Measurements from ENCODE around the gene ATP5F1C. TPM values are rescaled to one million over a fixed set of nuclear protein-coding genes. Genes with fewer than 3 reads are reported as not detected.
A peak's percentile ranks its signal among the peaks of the same experiment; 100 is the strongest.

ATP5F1C gene
- total and polyA plus RNA-seq, 2 donors (not counting 1 experiment from before 2014, with no cell fraction given), result 114 to 116 TPM

- intact Hi-C loops (cut with micrococcal nuclease), result no loop called here
- DNase-seq (no peak), ATAC-seq (ENCODE audit: low read depth) (no peak)
- no peak overlapping the region for H3K27ac ChIP-seq (ENCODE audit: low read length in 2 of 2)
- no peak overlapping the region for H2AFZ ChIP-seq (ENCODE audit: insufficient read depth, low read depth, low read length, poor library complexity, severe bottlenecking)
- Mint-ChIP-seq H3K27me3 (no peaks in the 10 kb centered on the region), H3K4me1 (no peaks in the 10 kb centered on the region), H3K4me3 (no peak overlapping the region), H3K9me3 (ENCODE audit: insufficient read depth) (no peaks in the 10 kb centered on the region), H3K27ac (no peak overlapping the region)
- no peak overlapping the region for H3K4me3 ChIP-seq (ENCODE audit: control extremely low read depth in 1 of 5, extremely low read depth in 1 of 5, insufficient read depth in 1 of 5, low read depth in 2 of 5, low read length in 4 of 5)
- peaks cover 12 to 66% of the 10 kb centered on the region in 2 experiments for H3K36me3 ChIP-seq (replicated peaks in 1 of 2; ENCODE audit: control extremely low read depth in 1 of 2, control insufficient read depth in 1 of 2, extremely low read depth in 1 of 2, insufficient read depth in 2 of 2, low read length in 1 of 2)
- H3K4me1 ChIP-seq (ENCODE audit: control insufficient read depth in 2 of 2, insufficient read depth in 2 of 2, low read length in 2 of 2), result no peaks in the 10 kb centered on the region
- H3K9me3 ChIP-seq (ENCODE audit: control extremely low read depth in 1 of 3, control insufficient read depth in 2 of 3, insufficient read depth in 1 of 3, low read length in 2 of 3), result no peaks in the 10 kb centered on the region
- H3K4me2 ChIP-seq (replicated peaks; ENCODE audit: low read depth, low read length, poor library complexity, severe bottlenecking), result no peak overlapping the region
- no peaks in the 10 kb centered on the region for H3K79me2 ChIP-seq (ENCODE audit: control insufficient read depth, insufficient read depth, low read length)
- no peak overlapping the region for H3K9ac ChIP-seq (ENCODE audit: low read length)
- H4K20me1 ChIP-seq (ENCODE audit: control insufficient read depth, insufficient read depth, low read length, poor library complexity, severe bottlenecking), result no peaks in the 10 kb centered on the region
- ChIA-PET CTCF (interaction anchor here (2.1 kb wide), 1 partner anchor 230 kb away, joined by 9 read pairs; no protein-coding TSS in a partner anchor), POLR2A (no interaction called here)
- no CpG with 5 or more reads among the region's 3 CpGs for WGBS (ENCODE audit: insufficient coverage)
- TF ChIP-seq CTCF (IDR thresholded peaks at IDR 0.05) (no peak), EZH2 (IDR thresholded peaks at IDR 0.05; ENCODE audit: borderline replicate concordance, insufficient read depth, low read depth, low read length, poor library complexity, severe bottlenecking) (no peak)
- no peaks in the 10 kb centered on the region for H3K27me3 ChIP-seq (replicated peaks in 1 of 4; ENCODE audit: control extremely low read depth in 1 of 4, control insufficient read depth in 3 of 4, insufficient read depth in 4 of 4, low read length in 3 of 4)
These were observed 32.9 kb upstream of the ATP5F1C start for GRCh38 chr10:7755103-7755502.

- ChIA-PET POLR2A (no interaction called here), CTCF (interaction anchor here (2.1 kb wide), 1 partner anchor 231 kb away, joined by 9 read pairs; no protein-coding TSS in a partner anchor)
- Mint-ChIP-seq H3K27ac (no peak overlapping the region), H3K27me3 (no peaks in the 10 kb centered on the region), H3K4me1 (no peaks in the 10 kb centered on the region), H3K9me3 (ENCODE audit: insufficient read depth) (no peaks in the 10 kb centered on the region), H3K4me3 (no peak overlapping the region)
- intact Hi-C loops (cut with micrococcal nuclease), result no loop called here
- Histone ChIP-seq H3K9me3 (ENCODE audit: control extremely low read depth in 1 of 3, control insufficient read depth in 2 of 3, insufficient read depth in 1 of 3, low read length in 2 of 3) (no peaks in the 10 kb centered on the region), H3K4me3 (ENCODE audit: control extremely low read depth in 1 of 5, extremely low read depth in 1 of 5, insufficient read depth in 1 of 5, low read depth in 2 of 5, low read length in 4 of 5) (no peak overlapping the region), H3K4me1 (ENCODE audit: control insufficient read depth in 2 of 2, insufficient read depth in 2 of 2, low read length in 2 of 2) (no peaks in the 10 kb centered on the region), H3K36me3 (replicated peaks in 1 of 2; ENCODE audit: control extremely low read depth in 1 of 2, control insufficient read depth in 1 of 2, extremely low read depth in 1 of 2, insufficient read depth in 2 of 2, low read length in 1 of 2) (peaks cover 14 to 71% of the 10 kb centered on the region in 2 experiments), H2AFZ (ENCODE audit: insufficient read depth, low read depth, low read length, poor library complexity, severe bottlenecking) (no peak overlapping the region), H3K79me2 (ENCODE audit: control insufficient read depth, insufficient read depth, low read length) (no peaks in the 10 kb centered on the region), H4K20me1 (ENCODE audit: control insufficient read depth, insufficient read depth, low read length, poor library complexity, severe bottlenecking) (no peaks in the 10 kb centered on the region), H3K9ac (ENCODE audit: low read length) (no peak overlapping the region), H3K27me3 (replicated peaks in 1 of 4; ENCODE audit: control extremely low read depth in 1 of 4, control insufficient read depth in 3 of 4, insufficient read depth in 4 of 4, low read length in 3 of 4) (no peaks in the 10 kb centered on the region), H3K27ac (ENCODE audit: low read length in 2 of 2) (no peak overlapping the region), H3K4me2 (replicated peaks; ENCODE audit: low read depth, low read length, poor library complexity, severe bottlenecking) (no peak overlapping the region)
- WGBS (ENCODE audit: insufficient coverage), result 68% methylated on average over 2 of the region's 7 CpGs
- ATAC-seq (ENCODE audit: low read depth), result no peak
- TF ChIP-seq EZH2 (IDR thresholded peaks at IDR 0.05; ENCODE audit: borderline replicate concordance, insufficient read depth, low read depth, low read length, poor library complexity, severe bottlenecking) (no peak), CTCF (IDR thresholded peaks at IDR 0.05) (no peak)
- peak; percentile 16 for DNase-seq
These were observed 31.5 kb upstream of the ATP5F1C start for GRCh38 chr10:7756360-7756992.
